CD8-positive, alpha-beta memory T cell (primary cell): Measurements from ENCODE around the gene TAF1L. TPM values are rescaled to one million over a fixed set of nuclear protein-coding genes. Genes with fewer than 3 reads are reported as not detected.
"Not testable (repeated sequence)": the region's sequence is repeated elsewhere in the genome, so short reads cannot be mapped to it uniquely, and the experiment has no call there.

Source experiments
- CTCF ChIA-PET: fragments of 350-600 bp; sonication (Branson Sonifier 250); formaldehyde crosslinking; loops from one replicate; lab custom pipeline; 2021; ENCODE audit warnings: antibody characterized with exemption; lab: Charles Lee
- POLR2A ChIA-PET: fragments of 350-600 bp; sonication (Branson Sonifier 250); formaldehyde crosslinking; loops from one replicate; lab custom pipeline; 2021; ENCODE audit warnings: antibody characterized with exemption; lab: Charles Lee
- DNase-seq, 5 donors: peaks; one replicate each; pipeline versions ENCODE4 v3.0.0 to v3.0.0-alpha.2; 2020 to 2022; ENCODE audit warnings: mixed read lengths in 1 of 5
- H3K27ac ChIP-seq: one replicate; pipeline ENCODE4 v1.7.0; 2013; ENCODE audit warnings: low read depth, mild to moderate bottlenecking, low read length, moderate library complexity
- H3K27me3 ChIP-seq: 2 replicates; pipeline ENCODE4 v1.7.0; 2013; ENCODE audit warnings: low read length, mild to moderate bottlenecking; ENCODE audit not compliant: insufficient read depth, poor library complexity, severe bottlenecking
- H3K36me3 ChIP-seq: 2 replicates; pipeline ENCODE4 v1.7.0; 2013; ENCODE audit warnings: mild to moderate bottlenecking, low read length, moderate library complexity; ENCODE audit not compliant: insufficient read depth
- H3K4me1 ChIP-seq: 2 replicates; pipeline ENCODE4 v1.7.0; 2013; ENCODE audit warnings: mild to moderate bottlenecking, low read length, moderate library complexity; ENCODE audit not compliant: insufficient read depth
- H3K4me3 ChIP-seq: 2 replicates; pipeline ENCODE4 v1.7.0; 2013; ENCODE audit warnings: mild to moderate bottlenecking, low read length
- H3K9me3 ChIP-seq: 2 replicates; pipeline ENCODE4 v1.7.0; 2013; ENCODE audit warnings: mild to moderate bottlenecking, low read length
- H3K27ac Mint-ChIP-seq, 8 donors: one replicate each; pipeline ENCODE4 v1.8.0; 2020 to 2021; ENCODE audit warnings: mixed read lengths in 8 of 8, mild to moderate bottlenecking in 6 of 8, inconsistent platforms in 3 of 8, moderate library complexity in 3 of 8
- H3K27me3 Mint-ChIP-seq, 2 donors: one replicate each; pipeline ENCODE4 v1.8.0; 2020 to 2021; ENCODE audit warnings: mixed read lengths in 2 of 2, mild to moderate bottlenecking in 1 of 2, moderate library complexity in 1 of 2
- H3K36me3 Mint-ChIP-seq, 3 donors: one replicate each; pipeline ENCODE4 v1.8.0; 2020 to 2021; ENCODE audit warnings: mixed read lengths in 3 of 3, inconsistent platforms in 1 of 3, mild to moderate bottlenecking in 1 of 3
- H3K4me1 Mint-ChIP-seq, 3 donors: one replicate each; pipeline ENCODE4 v1.8.0; 2020 to 2021; ENCODE audit warnings: mixed read lengths in 3 of 3, inconsistent platforms in 1 of 3, mild to moderate bottlenecking in 1 of 3
- H3K4me3 Mint-ChIP-seq, 7 donors: one replicate each; pipeline ENCODE4 v1.8.0; 2020 to 2021; ENCODE audit warnings: mixed read lengths in 7 of 7, mild to moderate bottlenecking in 6 of 7, moderate library complexity in 4 of 7, inconsistent platforms in 2 of 7
- H3K9me3 Mint-ChIP-seq, 5 donors: one replicate each; pipeline ENCODE4 v1.8.0; 2020 to 2022; ENCODE audit warnings: mixed read lengths in 5 of 5, mild to moderate bottlenecking in 3 of 5, moderate library complexity in 2 of 5, inconsistent platforms in 1 of 5
- polyA plus RNA-seq: library from polyadenylated mRNA; unstranded; fragments of 300-500 nt; fragmentation: Illumina TruSeq; gene quantifications from one replicate; pipeline ENCODE4 v1.2.3, GENCODE V29; 2021
- total RNA-seq, 2 experiments: library from RNA; stranded (reverse); gene quantifications; one replicate each; pipeline ENCODE4 v1.2.3, GENCODE V29; 2021

Gene TAF1L
- total and polyA plus RNA-seq, 3 experiments from 2014 or later = not detected

- Mint-ChIP-seq H3K4me1 (no peaks in the 10 kb centered on the region), H3K36me3 (peaks cover 0 to 4% (median 0%) of the 10 kb centered on the region in 3 donors), H3K9me3 (peaks cover 0 to 8% (median 4%) of the 10 kb centered on the region in 5 donors), H3K27ac (no peak overlapping the region), H3K27me3 (peaks cover 3 to 25% of the 10 kb centered on the region in 2 donors), H3K4me3 (no peak overlapping the region)
- no peaks in the 10 kb centered on the region for H3K36me3 ChIP-seq
- POLR2A ChIA-PET = no interaction called here
- H3K9me3 ChIP-seq = no peaks in the 10 kb centered on the region
- no peak for DNase-seq
- H3K4me3 ChIP-seq = no peak overlapping the region
- H3K27me3 ChIP-seq = no peaks in the 10 kb centered on the region
- H3K27ac ChIP-seq = no peak overlapping the region
- CTCF ChIA-PET = interaction anchor here (0.5 kb wide), 1 partner anchor 515 kb away, joined by 3 read pairs; no protein-coding TSS in a partner anchor
- H3K4me1 ChIP-seq = no peaks in the 10 kb centered on the region
Measured at GRCh38 chr9:32606811-32607210, 28.7 kb downstream of the TAF1L start.

- H3K4me1 Mint-ChIP-seq = no peaks in the 10 kb centered on the region
- no peak overlapping the region for H3K4me3 Mint-ChIP-seq
- Histone ChIP-seq H3K9me3 (no peaks in the 10 kb centered on the region), H3K4me1 (no peaks in the 10 kb centered on the region), H3K27ac (no peak overlapping the region), H3K4me3 (no peak overlapping the region), H3K36me3 (no peaks in the 10 kb centered on the region), H3K27me3 (no peaks in the 10 kb centered on the region)
- POLR2A ChIA-PET = no interaction called here
- no peak for DNase-seq
- peaks cover 0 to 4% (median 0%) of the 10 kb centered on the region in 3 donors for H3K36me3 Mint-ChIP-seq
- H3K9me3 Mint-ChIP-seq = peaks cover 0 to 8% (median 4%) of the 10 kb centered on the region in 5 donors
- peaks cover 3 to 32% of the 10 kb centered on the region in 2 donors for H3K27me3 Mint-ChIP-seq
- CTCF ChIA-PET = interaction anchor here (1.0 kb wide), 1 partner anchor 225 kb away, joined by 3 read pairs; no protein-coding TSS in a partner anchor
- no peak overlapping the region for H3K27ac Mint-ChIP-seq
Measured at GRCh38 chr9:32603914-32604852, 31.3 kb downstream of the TAF1L start.

- H3K27me3 ChIP-seq, H3K9me3 Mint-ChIP-seq, H3K36me3 ChIP-seq, H3K4me1 ChIP-seq, H3K9me3 ChIP-seq, H3K36me3 Mint-ChIP-seq, DNase-seq, H3K4me1 Mint-ChIP-seq, H3K4me3 Mint-ChIP-seq, CTCF ChIA-PET, H3K27ac Mint-ChIP-seq, H3K27ac ChIP-seq, POLR2A ChIA-PET, H3K4me3 ChIP-seq: not testable (repeated sequence)
- H3K27me3 Mint-ChIP-seq = peaks cover 4 to 31% of the 10 kb centered on the region in 2 donors
Measured at GRCh38 chr9:32599021-32599420, 36.4 kb downstream of the TAF1L start.

- no peaks in the 10 kb centered on the region for H3K4me1 Mint-ChIP-seq
- no peaks in the 10 kb centered on the region for H3K9me3 ChIP-seq
- no peak overlapping the region for H3K27ac ChIP-seq
- no peak overlapping the region for H3K4me3 Mint-ChIP-seq
- peaks cover 0 to 2% (median 0%) of the 10 kb centered on the region in 3 donors for H3K36me3 Mint-ChIP-seq
- no peak overlapping the region for H3K4me3 ChIP-seq
- no peaks in the 10 kb centered on the region for H3K4me1 ChIP-seq
- no peak for DNase-seq
- H3K27me3 ChIP-seq = no peaks in the 10 kb centered on the region
- no peak overlapping the region for H3K27ac Mint-ChIP-seq
- peaks cover 4 to 36% of the 10 kb centered on the region in 2 donors for H3K27me3 Mint-ChIP-seq
- ChIA-PET CTCF (no interaction called here), POLR2A (no interaction called here)
- peaks cover 0 to 3% (median 0%) of the 10 kb centered on the region in 5 donors for H3K9me3 Mint-ChIP-seq
- no peaks in the 10 kb centered on the region for H3K36me3 ChIP-seq
Measured at GRCh38 chr9:32596936-32597335, 38.5 kb downstream of the TAF1L start.

GRCh38 chr9:32596096-32596865 is 39.2 kb downstream of the TAF1L start:
- no peaks in the 10 kb centered on the region for H3K27me3 ChIP-seq
- ChIA-PET CTCF (no interaction called here), POLR2A (no interaction called here)
- Mint-ChIP-seq H3K4me1 (no peaks in the 10 kb centered on the region), H3K27ac (no peak overlapping the region), H3K36me3 (peaks cover 0 to 2% (median 0%) of the 10 kb centered on the region in 3 donors), H3K27me3 (peaks cover 4 to 38% of the 10 kb centered on the region in 2 donors), H3K9me3 (peaks cover 0 to 3% (median 0%) of the 10 kb centered on the region in 5 donors), H3K4me3 (peak overlapping the region in 1 of 7 donors; percentile 11)
- no peaks in the 10 kb centered on the region for H3K4me1 ChIP-seq
- no peak overlapping the region for H3K4me3 ChIP-seq
- no peaks in the 10 kb centered on the region for H3K36me3 ChIP-seq
- no peak overlapping the region for H3K27ac ChIP-seq
- DNase-seq = no peak
- H3K9me3 ChIP-seq = no peaks in the 10 kb centered on the region

GRCh38 chr9:32590898-32591297 is 44.6 kb downstream of the TAF1L start:
- no peak for DNase-seq
- no peaks in the 10 kb centered on the region for H3K4me1 Mint-ChIP-seq

GRCh38 chr9:32590476-32590875 is 45.0 kb downstream of the TAF1L start:
- Mint-ChIP-seq H3K9me3 (no peaks in the 10 kb centered on the region), H3K4me3 (no peak overlapping the region), H3K27me3 (peaks cover 2 to 49% of the 10 kb centered on the region in 2 donors), H3K27ac (no peak overlapping the region), H3K4me1 (no peaks in the 10 kb centered on the region), H3K36me3 (peaks cover 0 to 4% (median 2%) of the 10 kb centered on the region in 3 donors)
- Histone ChIP-seq H3K36me3 (no peaks in the 10 kb centered on the region), H3K9me3 (no peaks in the 10 kb centered on the region), H3K4me3 (no peak overlapping the region), H3K27me3 (no peaks in the 10 kb centered on the region), H3K4me1 (no peaks in the 10 kb centered on the region), H3K27ac (no peak overlapping the region)
- POLR2A ChIA-PET = no interaction called here
- CTCF ChIA-PET = interaction anchor here (0.9 to 1.8 kb wide), 3 partner anchors 9 to 211 kb away, joined by 3 to 5 read pairs (median 3); no protein-coding TSS in a partner anchor
- DNase-seq = no peak

More at GRCh38 chr9:32590898-32591297, 44.6 kb downstream of the TAF1L start:
- Mint-ChIP-seq H3K4me3 (no peak overlapping the region), H3K9me3 (no peaks in the 10 kb centered on the region), H3K27ac (no peak overlapping the region), H3K36me3 (peaks cover 0 to 4% (median 2%) of the 10 kb centered on the region in 3 donors), H3K27me3 (peaks cover 2 to 48% of the 10 kb centered on the region in 2 donors)
- POLR2A ChIA-PET = no interaction called here
- H3K4me3 ChIP-seq = no peak overlapping the region
- no peaks in the 10 kb centered on the region for H3K4me1 ChIP-seq
- no peaks in the 10 kb centered on the region for H3K36me3 ChIP-seq
- CTCF ChIA-PET = interaction anchor here (0.9 to 1.8 kb wide), 3 partner anchors 9 to 212 kb away, joined by 3 to 5 read pairs (median 3); no protein-coding TSS in a partner anchor
- H3K9me3 ChIP-seq = no peaks in the 10 kb centered on the region
- H3K27me3 ChIP-seq = no peaks in the 10 kb centered on the region
- no peak overlapping the region for H3K27ac ChIP-seq
